ELR (cell line): ENCODE data around the gene AMER3.

Experiments used
- DNase-seq: peaks from one replicate; pipeline ENCODE4 v3.0.0-alpha.2; 2015; ENCODE audit warnings: low read depth

Gene AMER3

GRCh38 chr2:130749641-130750040 lies 5.7 kb upstream of the AMER3 start:
- no peak for DNase-seq

- no peak for DNase-seq
Observed at GRCh38 chr2:130754811-130755210, 529 bp upstream of the AMER3 start.

GRCh38 chr2:130756053-130756873 lies 923 bp downstream of the AMER3 start:
- DNase-seq = peak; percentile 13

- no peak for DNase-seq
Observed at GRCh38 chr2:130756874-130757668, 1.7 kb downstream of the AMER3 start.

GRCh38 chr2:130759906-130760753 lies 4.8 kb downstream of the AMER3 start:
- DNase-seq = peak; percentile 16

- no peak for DNase-seq
Observed at GRCh38 chr2:130760754-130761751, 5.7 kb downstream of the AMER3 start.

GRCh38 chr2:130762031-130762909 lies 6.9 kb downstream of the AMER3 start:
- no peak for DNase-seq

GRCh38 chr2:130762910-130763385 lies 7.6 kb downstream of the AMER3 start:
- no peak for DNase-seq

GRCh38 chr2:130763405-130763804 lies 8.1 kb downstream of the AMER3 start:
- no peak for DNase-seq

GRCh38 chr2:130764035-130764820 lies 8.9 kb downstream of the AMER3 start:
- no peak for DNase-seq

GRCh38 chr2:130764821-130765115 lies 9.4 kb downstream of the AMER3 start:
- no peak for DNase-seq

- no peak for DNase-seq
Observed at GRCh38 chr2:130765464-130765863, 10.1 kb downstream of the AMER3 start.

- no peak for DNase-seq
Observed at GRCh38 chr2:130766037-130766436, 10.7 kb downstream of the AMER3 start.

GRCh38 chr2:130766711-130767407 lies 11.5 kb downstream of the AMER3 start:
- no peak for DNase-seq

GRCh38 chr2:130767408-130767775 lies 12.1 kb downstream of the AMER3 start:
- no peak for DNase-seq

GRCh38 chr2:130768191-130768855 lies 13.0 kb downstream of the AMER3 start:
- DNase-seq = peak; percentile 11

GRCh38 chr2:130769343-130769907 lies 14.1 kb downstream of the AMER3 start:
- DNase-seq = no peak

- no peak for DNase-seq
Observed at GRCh38 chr2:130776550-130776949, 21.2 kb downstream of the AMER3 start.
